ENCODE measurements around the gene SNTG2. TPM values are rescaled to one million over a fixed set of nuclear protein-coding genes. Genes with fewer than 3 reads are reported as not detected.

SNTG2 gene
- total RNA-seq, 2 donors from 2014 or later: 2.0 to 5.0 TPM

DNA sequence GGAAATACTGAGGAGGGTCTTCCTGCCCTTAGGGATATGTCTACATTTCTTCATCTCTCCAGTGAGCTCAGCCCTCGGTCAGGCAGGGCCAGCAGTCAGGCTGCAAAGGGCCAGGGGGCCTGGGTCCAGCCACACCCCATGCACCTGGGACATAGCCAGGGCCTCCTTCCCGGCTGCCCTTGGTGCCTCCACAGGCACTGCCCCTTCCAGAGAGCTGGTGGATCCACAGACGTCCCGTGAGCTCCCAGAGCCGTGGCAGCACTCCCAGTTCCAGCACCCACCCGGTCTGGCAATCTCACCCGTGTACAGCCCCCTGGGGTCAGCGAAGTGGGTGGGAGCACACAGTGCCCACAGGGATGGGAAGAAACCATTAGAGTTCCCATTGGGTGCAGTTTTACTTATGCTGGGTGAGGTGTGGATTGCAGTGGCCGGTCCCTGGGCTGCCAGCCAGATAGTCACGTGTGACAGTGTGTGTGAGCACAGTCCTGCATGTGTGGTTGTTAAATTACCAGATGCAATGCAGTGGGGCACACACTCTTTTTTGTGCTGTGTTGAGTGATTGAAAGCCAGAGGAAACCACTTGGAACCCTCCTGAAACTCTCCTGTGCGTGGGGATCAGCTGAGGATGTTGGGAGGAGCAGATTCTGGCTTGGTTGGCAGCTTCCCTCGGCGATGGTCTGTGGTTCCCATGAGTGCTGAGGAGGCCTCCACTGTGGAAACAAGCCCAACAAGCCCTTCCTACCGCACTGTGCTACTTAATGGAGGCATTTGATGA lies 131.0 kb downstream of the SNTG2 start:
- WGBS: 44% methylated on average over 14 of the region's 14 CpGs
- peak; percentile 14 for TF ChIP-seq POLR2AphosphoS5 (IDR thresholded peaks at IDR 0.05)
- TF ChIP-seq POLR2A (IDR thresholded peaks at IDR 0.05): no peak
- TF ChIP-seq, protein P1, sequence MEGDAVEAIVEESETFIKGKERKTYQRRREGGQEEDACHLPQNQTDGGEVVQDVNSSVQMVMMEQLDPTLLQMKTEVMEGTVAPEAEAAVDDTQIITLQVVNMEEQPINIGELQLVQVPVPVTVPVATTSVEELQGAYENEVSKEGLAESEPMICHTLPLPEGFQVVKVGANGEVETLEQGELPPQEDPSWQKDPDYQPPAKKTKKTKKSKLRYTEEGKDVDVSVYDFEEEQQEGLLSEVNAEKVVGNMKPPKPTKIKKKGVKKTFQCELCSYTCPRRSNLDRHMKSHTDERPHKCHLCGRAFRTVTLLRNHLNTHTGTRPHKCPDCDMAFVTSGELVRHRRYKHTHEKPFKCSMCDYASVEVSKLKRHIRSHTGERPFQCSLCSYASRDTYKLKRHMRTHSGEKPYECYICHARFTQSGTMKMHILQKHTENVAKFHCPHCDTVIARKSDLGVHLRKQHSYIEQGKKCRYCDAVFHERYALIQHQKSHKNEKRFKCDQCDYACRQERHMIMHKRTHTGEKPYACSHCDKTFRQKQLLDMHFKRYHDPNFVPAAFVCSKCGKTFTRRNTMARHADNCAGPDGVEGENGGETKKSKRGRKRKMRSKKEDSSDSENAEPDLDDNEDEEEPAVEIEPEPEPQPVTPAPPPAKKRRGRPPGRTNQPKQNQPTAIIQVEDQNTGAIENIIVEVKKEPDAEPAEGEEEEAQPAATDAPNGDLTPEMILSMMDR (IDR thresholded peaks at IDR 0.05): no peak
- peak; percentile 44 for DNase-seq (ENCODE audit: low spot score)
- no peak overlapping the region for H3K27ac ChIP-seq
- H3K9me3 ChIP-seq: no peaks in the 10 kb centered on the region
- H3K36me3 ChIP-seq: no peaks in the 10 kb centered on the region
- H3K4me3 ChIP-seq: no peak overlapping the region
- no peaks in the 10 kb centered on the region for H3K4me1 ChIP-seq (replicated peaks)
- intact Hi-C loops (cut with DNase I): no loop called here
- H3K27me3 ChIP-seq (replicated peaks; ENCODE audit: insufficient read depth): no peaks in the 10 kb centered on the region

DNA sequence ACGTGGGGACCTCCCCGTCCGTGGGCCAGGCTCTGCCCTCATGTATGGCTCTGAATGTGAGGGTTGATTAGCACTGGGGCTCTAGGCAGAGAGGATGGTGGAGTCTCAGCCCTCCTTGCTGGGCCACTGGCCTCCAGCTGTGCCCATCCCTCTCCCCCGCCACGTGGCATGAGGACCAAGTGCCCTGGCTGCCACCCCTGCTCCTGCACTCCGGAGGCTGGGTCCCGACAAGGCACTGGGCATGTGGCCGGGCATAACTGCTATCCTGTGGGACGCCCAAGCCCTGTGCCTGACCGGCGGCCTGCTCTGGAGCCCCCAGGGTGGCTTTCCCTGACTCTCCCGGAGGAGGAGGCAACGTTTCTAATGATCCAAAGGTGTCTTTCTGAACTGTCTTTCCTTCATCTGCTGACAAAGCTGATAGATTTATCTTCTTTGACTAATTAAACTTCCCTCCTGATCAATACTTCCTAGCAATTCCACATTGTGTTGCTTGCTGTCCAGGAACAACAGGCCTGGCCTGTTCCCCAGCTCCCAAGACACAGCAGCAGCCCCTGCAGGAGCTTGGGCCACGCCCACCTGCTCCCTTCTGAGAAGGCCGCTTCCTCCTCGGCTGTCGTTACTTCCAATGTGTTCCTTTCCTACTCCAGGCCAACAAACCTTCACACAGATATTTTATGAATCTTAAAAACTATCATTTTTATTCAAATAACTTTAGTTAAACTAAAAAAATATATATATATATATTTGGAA lies 132.0 kb downstream of the SNTG2 start:
- H3K4me3 ChIP-seq: no peak overlapping the region
- no peaks in the 10 kb centered on the region for H3K9me3 ChIP-seq
- 80% methylated on average over 17 of the region's 17 CpGs for WGBS
- no peaks in the 10 kb centered on the region for H3K36me3 ChIP-seq
- intact Hi-C loops (cut with DNase I): no loop called here
- H3K4me1 ChIP-seq (replicated peaks): no peaks in the 10 kb centered on the region
- no peak for DNase-seq (ENCODE audit: low spot score)
- no peaks in the 10 kb centered on the region for H3K27me3 ChIP-seq (replicated peaks; ENCODE audit: insufficient read depth)
- no peak overlapping the region for H3K27ac ChIP-seq
- TF ChIP-seq POLR2AphosphoS5 (IDR thresholded peaks at IDR 0.05) (no peak), POLR2A (IDR thresholded peaks at IDR 0.05) (no peak)
- TF ChIP-seq, protein P1 (IDR thresholded peaks at IDR 0.05): no peak

DNA sequence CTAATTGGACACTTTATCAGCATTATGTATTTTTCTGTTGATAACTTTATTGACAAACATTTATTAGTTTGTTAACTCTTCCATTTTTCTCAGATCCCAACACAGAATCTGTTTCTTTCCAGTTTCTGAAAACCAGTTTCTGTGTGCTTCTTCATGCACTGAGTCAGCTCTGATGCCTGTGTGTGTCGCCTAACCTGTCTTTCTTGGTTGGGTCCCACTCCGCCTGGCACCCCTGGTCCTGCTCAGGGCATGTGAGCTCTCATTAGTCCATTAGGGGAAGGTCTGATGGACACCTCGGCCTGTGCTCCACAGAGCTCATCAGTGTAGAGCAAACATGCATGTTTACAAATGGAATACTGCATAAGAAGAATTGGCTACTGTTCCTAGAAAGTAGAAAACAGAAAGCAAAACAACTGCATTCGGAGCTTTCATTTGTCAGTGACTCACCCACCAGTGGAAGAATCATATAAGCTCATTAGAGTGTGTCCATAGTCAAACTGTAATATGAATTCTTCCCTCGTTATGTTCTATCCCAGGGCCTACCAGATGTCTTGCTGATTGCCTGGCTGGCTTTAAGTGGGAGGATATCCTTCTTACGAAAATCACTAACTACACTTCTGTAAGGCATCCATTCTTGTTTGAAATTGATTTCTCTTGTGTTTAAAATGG lies 137.7 kb downstream of the SNTG2 start:
- WGBS: 72% methylated on average over 6 of the region's 6 CpGs
- intact Hi-C loops (cut with DNase I): no loop called here
- H3K4me3 ChIP-seq: no peak overlapping the region
- H3K36me3 ChIP-seq: no peaks in the 10 kb centered on the region
- H3K27me3 ChIP-seq (replicated peaks; ENCODE audit: insufficient read depth): no peaks in the 10 kb centered on the region
- no peaks in the 10 kb centered on the region for H3K9me3 ChIP-seq
- no peak for DNase-seq (ENCODE audit: low spot score)
- TF ChIP-seq POLR2AphosphoS5 (IDR thresholded peaks at IDR 0.05) (no peak), POLR2A (IDR thresholded peaks at IDR 0.05) (no peak)
- TF ChIP-seq, protein P1 (IDR thresholded peaks at IDR 0.05): no peak
- H3K4me1 ChIP-seq (replicated peaks): no peaks in the 10 kb centered on the region
- H3K27ac ChIP-seq: no peak overlapping the region

DNA sequence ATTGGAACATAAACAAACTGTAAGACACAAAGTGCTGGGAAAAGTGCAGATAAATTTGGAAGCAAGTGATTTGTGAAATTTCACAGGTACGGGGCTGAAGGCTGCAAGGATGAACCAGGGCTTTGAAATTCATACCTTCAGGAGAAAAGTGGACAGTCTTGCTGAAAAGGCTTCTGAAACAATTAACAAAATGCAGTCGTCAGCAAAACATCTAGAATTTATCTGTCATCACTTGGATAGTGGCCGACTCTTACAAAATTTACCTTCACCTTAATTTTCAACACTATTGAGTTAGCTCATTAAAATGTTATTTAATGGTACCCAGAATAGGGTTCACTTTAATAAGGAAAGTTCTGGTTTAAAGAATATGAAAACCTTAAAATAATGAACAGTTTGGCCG lies 138.3 kb downstream of the SNTG2 start:
- TF ChIP-seq POLR2A (IDR thresholded peaks at IDR 0.05) (no peak), POLR2AphosphoS5 (IDR thresholded peaks at IDR 0.05) (no peak)
- TF ChIP-seq, protein P1 (IDR thresholded peaks at IDR 0.05): no peak
- Histone ChIP-seq H3K4me3 (no peak overlapping the region), H3K9me3 (no peaks in the 10 kb centered on the region), H3K27ac (no peak overlapping the region), H3K4me1 (replicated peaks) (no peaks in the 10 kb centered on the region), H3K36me3 (no peaks in the 10 kb centered on the region), H3K27me3 (replicated peaks; ENCODE audit: insufficient read depth) (no peaks in the 10 kb centered on the region)
- intact Hi-C loops (cut with DNase I): no loop called here
- DNase-seq (ENCODE audit: low spot score): no peak
- WGBS: 90% methylated on average over 4 of the region's 4 CpGs

Measured in prostate gland (tissue), 2 donors.